Body of pancreas (tissue), 4 donors: ENCODE data around the gene NT5E. TPM values are rescaled to one million over a fixed set of nuclear protein-coding genes. Genes with fewer than 3 reads are reported as not detected.

Experiments
- ATAC-seq: fragments of 150-250 bp; one replicate; pipeline ENCODE4 v1.9.1; 2016
- DNase-seq, 4 donors: peaks; one replicate each; pipeline ENCODE4 v3.0.0-alpha.2; 2019
- H3K27ac ChIP-seq, 4 donors: fragments of 200-600 bp; sonication (generic); 1 replicate in 3 of 4; 2 replicates in 1 of 4; pipeline versions ENCODE4 v1.5.1 to v1.6.1; 2016 to 2019; ENCODE audit warnings: mild to moderate bottlenecking in 1 of 4, mixed read lengths in 1 of 4, moderate library complexity in 1 of 4
- H3K27me3 ChIP-seq, 2 donors: fragments of 200-600 bp; sonication (generic); one replicate each; pipeline ENCODE4 v1.6.0; 2016; ENCODE audit warnings: mild to moderate bottlenecking in 1 of 2
- H3K36me3 ChIP-seq, 2 donors: fragments of 200-600 bp; sonication (generic); replicated peaks in 1 of 2; 2 replicates each; pipeline ENCODE4 v1.5.1; 2016; ENCODE audit warnings: low read depth in 2 of 2; ENCODE audit not compliant: insufficient read depth in 1 of 2
- H3K4me1 ChIP-seq: fragments of 200-600 bp; sonication (generic); one replicate; pipeline ENCODE4 v1.6.0; 2016
- H3K4me3 ChIP-seq, 2 donors: fragments of 200-600 bp; sonication (generic); 1 replicate in 1 of 2; 2 replicates in 1 of 2; pipeline ENCODE4 v1.5.1; 2016 to 2019
- H3K9me3 ChIP-seq, 3 donors: fragments of 200-600 bp; sonication (generic); 1 replicate in 2 of 3; 2 replicates in 1 of 3; pipeline ENCODE4 v1.5.1; 2016
- POLR2A ChIP-seq, 3 donors: fragments of 450-650 bp; IDR thresholded peaks; one replicate each; pipeline ENCODE4 v1.6.1; 2016; ENCODE audit warnings: antibody characterized with exemption in 3 of 3, mild to moderate bottlenecking in 2 of 3
- WGBS, 2 donors: methylation state at CpG; one replicate each; pipeline ENCODE4 v1.1.5; 2017; 5-methylcytosine and 5-hydroxymethylcytosine counted together
- intact Hi-C: fragments of 100-400 bp; cut with DNase I; formaldehyde crosslinking; loops from one replicate; pipeline ENCODE4 v1.15.1; 2023
- total RNA-seq, 2 donors: library from RNA; depleted of rRNA; stranded (reverse); fragments of >200 nt; gene quantifications; one replicate each; pipeline ENCODE4 v1.1.0, GENCODE V29; 2016
- TF ChIP-seq, protein P1 (sequence below), 7 experiments: fragments of 450-650 bp in 4 of 7; fragments of 200-600 bp in 3 of 7; sonication (generic) in 3 of 7; IDR thresholded peaks; one replicate each; pipeline ENCODE4 v1.5.1; 2016 to 2019; ENCODE audit warnings: antibody characterized with exemption in 7 of 7

The NT5E gene
- total RNA-seq, 2 donors from 2014 or later: 3.1 to 4.0 TPM

DNA sequence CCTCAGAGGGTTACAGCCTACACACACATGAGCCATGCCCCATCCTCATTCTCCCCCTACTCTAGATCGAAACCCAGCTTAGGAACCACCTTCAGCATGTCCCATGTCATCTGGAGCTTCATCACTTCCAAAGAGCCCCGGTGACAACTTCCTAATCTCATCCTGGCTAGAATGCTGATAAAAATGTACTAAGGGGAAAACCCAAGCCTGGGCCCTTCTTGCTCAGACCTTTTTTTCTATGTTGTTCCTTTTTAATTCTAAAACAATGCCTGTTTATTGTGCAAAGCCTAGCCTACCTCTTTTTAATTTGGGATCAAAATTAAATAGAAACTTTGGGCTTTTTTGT lies 44.1 kb upstream of the NT5E start:
- 21 to 29% methylated on average over 2 of the region's 2 CpGs for WGBS, 2 donors
- H3K27ac ChIP-seq: peak overlapping the region; percentile 34 to 84 (median 69)
- no peak for DNase-seq
- H3K4me3 ChIP-seq: no peak overlapping the region
- no peaks in the 10 kb centered on the region for H3K9me3 ChIP-seq
- no peaks in the 10 kb centered on the region for H3K27me3 ChIP-seq
- TF ChIP-seq, protein P1, sequence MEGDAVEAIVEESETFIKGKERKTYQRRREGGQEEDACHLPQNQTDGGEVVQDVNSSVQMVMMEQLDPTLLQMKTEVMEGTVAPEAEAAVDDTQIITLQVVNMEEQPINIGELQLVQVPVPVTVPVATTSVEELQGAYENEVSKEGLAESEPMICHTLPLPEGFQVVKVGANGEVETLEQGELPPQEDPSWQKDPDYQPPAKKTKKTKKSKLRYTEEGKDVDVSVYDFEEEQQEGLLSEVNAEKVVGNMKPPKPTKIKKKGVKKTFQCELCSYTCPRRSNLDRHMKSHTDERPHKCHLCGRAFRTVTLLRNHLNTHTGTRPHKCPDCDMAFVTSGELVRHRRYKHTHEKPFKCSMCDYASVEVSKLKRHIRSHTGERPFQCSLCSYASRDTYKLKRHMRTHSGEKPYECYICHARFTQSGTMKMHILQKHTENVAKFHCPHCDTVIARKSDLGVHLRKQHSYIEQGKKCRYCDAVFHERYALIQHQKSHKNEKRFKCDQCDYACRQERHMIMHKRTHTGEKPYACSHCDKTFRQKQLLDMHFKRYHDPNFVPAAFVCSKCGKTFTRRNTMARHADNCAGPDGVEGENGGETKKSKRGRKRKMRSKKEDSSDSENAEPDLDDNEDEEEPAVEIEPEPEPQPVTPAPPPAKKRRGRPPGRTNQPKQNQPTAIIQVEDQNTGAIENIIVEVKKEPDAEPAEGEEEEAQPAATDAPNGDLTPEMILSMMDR (IDR thresholded peaks at IDR 0.05): no peak
- no peak for TF ChIP-seq POLR2A (IDR thresholded peaks at IDR 0.05)
- peaks cover 52% of the 10 kb centered on the region for H3K4me1 ChIP-seq
- ATAC-seq: peak; percentile 17
- no peaks in the 10 kb centered on the region for H3K36me3 ChIP-seq
- intact Hi-C loops: no loop called here

DNA sequence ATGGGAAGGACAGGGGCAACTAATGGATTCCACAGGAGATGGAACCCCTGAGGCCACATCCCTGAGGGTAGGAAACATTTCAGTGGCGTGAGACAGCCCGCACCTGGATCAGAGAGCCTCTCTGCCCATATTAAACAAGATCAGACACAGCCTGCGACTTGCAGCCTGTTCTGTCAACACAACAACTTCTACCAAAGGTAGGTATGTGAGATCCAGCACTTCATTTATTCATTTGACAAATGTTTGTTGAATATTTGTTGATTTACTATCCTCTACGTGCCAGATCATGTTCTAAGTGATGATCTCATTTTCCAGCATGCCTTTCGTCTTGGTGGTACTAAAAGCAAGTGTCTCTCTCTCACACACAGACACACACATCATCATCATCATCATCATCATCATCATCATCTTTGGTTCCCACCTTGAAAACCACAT lies 43.2 kb upstream of the NT5E start:
- Histone ChIP-seq H3K4me3 (no peak overlapping the region), H3K4me1 (peaks cover 50% of the 10 kb centered on the region), H3K27ac (peak overlapping the region in 3 of 4 donors; percentile 67 to 84 (median 71)), H3K36me3 (no peaks in the 10 kb centered on the region), H3K9me3 (no peaks in the 10 kb centered on the region), H3K27me3 (no peaks in the 10 kb centered on the region)
- WGBS, 2 donors: 69 to 73% methylated on average over 5 of the region's 5 CpGs
- TF ChIP-seq POLR2A (IDR thresholded peaks at IDR 0.05): no peak
- TF ChIP-seq, protein P1 (IDR thresholded peaks at IDR 0.05): no peak
- DNase-seq (no peak), ATAC-seq (no peak)
- intact Hi-C loops: no loop called here

DNA sequence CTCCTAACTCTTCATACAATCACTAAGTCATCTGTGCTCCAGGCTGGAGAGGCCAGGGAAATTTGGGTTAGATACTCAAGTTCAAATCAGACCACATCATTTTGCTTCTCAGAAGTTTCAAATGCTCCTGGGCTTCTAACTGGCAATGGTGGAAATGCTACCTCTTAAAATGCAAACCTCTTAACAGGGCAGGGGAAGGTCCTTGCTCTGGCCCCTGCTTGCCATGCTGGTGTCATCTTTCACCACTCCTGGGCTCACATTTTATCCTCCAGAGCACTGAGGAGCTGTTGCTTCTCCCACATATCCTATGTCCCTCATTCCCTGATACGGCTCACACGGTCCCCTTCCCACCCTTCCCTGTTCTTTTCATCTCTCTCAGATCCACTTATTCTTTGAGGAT lies 41.8 kb upstream of the NT5E start:
- WGBS, 2 donors: 91 to 95% methylated on average over 2 of the region's 2 CpGs
- ATAC-seq (no peak), DNase-seq (no peak)
- Histone ChIP-seq H3K27ac (no peak overlapping the region), H3K4me3 (no peak overlapping the region), H3K36me3 (no peaks in the 10 kb centered on the region), H3K27me3 (no peaks in the 10 kb centered on the region), H3K4me1 (peaks cover 37% of the 10 kb centered on the region), H3K9me3 (no peaks in the 10 kb centered on the region)
- no peak for TF ChIP-seq POLR2A (IDR thresholded peaks at IDR 0.05)
- TF ChIP-seq, protein P1 (IDR thresholded peaks at IDR 0.05): no peak
- intact Hi-C loops: no loop called here

DNA sequence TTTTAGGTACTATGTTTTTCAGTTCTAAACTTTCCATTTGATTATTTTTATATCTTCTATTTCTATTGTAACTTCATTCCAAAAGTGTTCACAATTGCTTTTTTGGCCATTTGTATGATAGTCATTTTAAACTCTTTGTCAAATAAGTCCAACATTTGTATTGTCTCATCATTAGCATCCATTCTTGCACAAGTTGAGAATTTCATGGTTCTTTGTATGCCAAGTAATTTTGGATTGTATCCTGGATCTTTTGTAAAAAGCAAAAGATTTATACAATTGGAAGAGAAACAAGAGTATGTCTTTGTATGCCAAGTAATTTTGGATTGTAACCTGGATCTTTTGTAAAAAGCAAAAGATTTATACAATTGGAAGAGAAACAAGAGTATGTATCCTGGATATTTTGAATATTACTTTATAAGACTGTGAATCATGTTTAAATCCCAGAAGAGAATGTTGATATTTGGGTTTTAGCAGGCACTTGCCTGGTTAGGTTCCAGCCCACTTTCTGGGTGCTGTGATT lies 36.9 kb upstream of the NT5E start:
- Histone ChIP-seq H3K27ac (no peak overlapping the region), H3K4me1 (no peaks in the 10 kb centered on the region), H3K4me3 (no peak overlapping the region), H3K27me3 (no peaks in the 10 kb centered on the region), H3K9me3 (no peaks in the 10 kb centered on the region), H3K36me3 (no peaks in the 10 kb centered on the region)
- intact Hi-C loops: no loop called here
- no peak for TF ChIP-seq POLR2A (IDR thresholded peaks at IDR 0.05)
- TF ChIP-seq, protein P1 (IDR thresholded peaks at IDR 0.05): no peak
- ATAC-seq (no peak), DNase-seq (no peak)

DNA sequence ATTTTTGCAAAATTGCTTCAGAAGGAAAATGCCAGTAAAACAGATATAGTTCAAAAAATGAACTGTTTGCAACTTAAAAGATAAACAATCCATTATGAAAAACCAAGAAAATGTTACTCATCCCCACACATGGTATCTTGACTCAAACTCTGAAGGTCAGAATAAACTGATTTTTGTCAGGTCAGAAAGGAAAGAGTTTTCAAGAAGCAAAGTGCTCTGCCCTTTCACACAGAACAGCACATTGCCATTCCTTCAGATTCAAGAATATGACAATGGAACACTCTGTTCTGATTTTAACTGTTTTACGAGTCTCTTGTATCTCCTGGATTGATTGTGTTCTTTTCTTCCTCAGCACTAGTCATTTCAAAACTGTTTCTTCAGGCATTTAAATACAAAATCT lies 33.8 kb upstream of the NT5E start:
- WGBS, 2 donors: 78 to 82% methylated on average over 1 of the region's 1 CpG
- intact Hi-C loops: no loop called here
- Histone ChIP-seq H3K4me3 (no peak overlapping the region), H3K36me3 (no peaks in the 10 kb centered on the region), H3K4me1 (no peaks in the 10 kb centered on the region), H3K27ac (no peak overlapping the region), H3K27me3 (no peaks in the 10 kb centered on the region), H3K9me3 (no peaks in the 10 kb centered on the region)
- ATAC-seq (no peak), DNase-seq (no peak)
- no peak for TF ChIP-seq POLR2A (IDR thresholded peaks at IDR 0.05)
- TF ChIP-seq, protein P1 (IDR thresholded peaks at IDR 0.05): no peak
